Measurements from ENCODE around the gene IL6.

GRCh38 chr7:22723637-22724036 is 3.4 kb upstream of the IL6 start:
- no peak for TF ChIP-seq POLR2A (IDR thresholded peaks at IDR 0.05; ENCODE audit: low read depth, low read length)
- no peak for TF ChIP-seq POLR2AphosphoS5 (IDR thresholded peaks at IDR 0.05; ENCODE audit: low read depth, low read length)
- no peak for TF ChIP-seq TAF1 (IDR thresholded peaks at IDR 0.05; ENCODE audit: borderline replicate concordance, low read depth, low read length)
